Fibroblast of lung (primary cell): Measurements from ENCODE around the gene CDH15. TPM values are rescaled to one million over a fixed set of nuclear protein-coding genes. Genes with fewer than 3 reads are reported as not detected.

Experiments used
- DNase-seq, 2 donors: peaks; one replicate each; pipeline versions ENCODE4 v3.0.0 to v3.0.0-alpha.2; 2010; ENCODE audit warnings: low read depth in 2 of 2
- H2AFZ ChIP-seq: 2 replicates; pipeline ENCODE4 v1.5.1; 2012; ENCODE audit warnings: low read length, control low read depth, inconsistent platforms
- H3K27ac ChIP-seq: 2 replicates; pipeline ENCODE4 v1.5.1; 2011; ENCODE audit warnings: low read length, control low read depth; ENCODE audit not compliant: insufficient read depth
- H3K27me3 ChIP-seq: 2 replicates; pipeline ENCODE4 v1.5.1; 2011; ENCODE audit warnings: mild to moderate bottlenecking, low read length; ENCODE audit not compliant: control insufficient read depth, insufficient read depth
- H3K36me3 ChIP-seq: 2 replicates; pipeline ENCODE4 v1.5.1; 2011; ENCODE audit warnings: low read length; ENCODE audit not compliant: control insufficient read depth, insufficient read depth
- H3K4me1 ChIP-seq: 2 replicates; pipeline ENCODE4 v1.5.1; 2011; ENCODE audit warnings: low read length; ENCODE audit not compliant: control insufficient read depth, insufficient read depth; ENCODE audit errors: extremely low read depth
- H3K4me2 ChIP-seq: 2 replicates; pipeline ENCODE4 v1.5.1; 2011; ENCODE audit warnings: low read length, control low read depth; ENCODE audit not compliant: insufficient read depth; ENCODE audit errors: extremely low read depth
- H3K4me3 ChIP-seq, 4 experiments: fragments of 200-600 bp in 1 of 4; sonication (generic) in 1 of 4; replicated peaks in 1 of 4; 2 replicates each; pipeline ENCODE4 v1.5.1; 2011 to 2016; ENCODE audit warnings: low read length in 4 of 4, low read depth in 3 of 4, mild to moderate bottlenecking in 3 of 4, control low read depth in 2 of 4, inconsistent platforms in 1 of 4, mixed read lengths in 1 of 4; ENCODE audit not compliant: insufficient read depth in 1 of 4; ENCODE audit errors: control extremely low read depth in 1 of 4
- H3K79me2 ChIP-seq: 2 replicates; pipeline ENCODE4 v1.5.1; 2012; ENCODE audit warnings: mild to moderate bottlenecking, low read length, inconsistent platforms; ENCODE audit not compliant: control insufficient read depth, insufficient read depth
- H3K9ac ChIP-seq: 2 replicates; pipeline ENCODE4 v1.5.1; 2011; ENCODE audit warnings: mild to moderate bottlenecking, low read length, control low read depth; ENCODE audit not compliant: insufficient read depth
- H3K9me3 ChIP-seq: 2 replicates; pipeline ENCODE4 v1.5.1; 2012; ENCODE audit warnings: low read depth, low read length; ENCODE audit not compliant: control insufficient read depth, insufficient read depth
- H4K20me1 ChIP-seq: 2 replicates; pipeline ENCODE4 v1.5.1; 2011; ENCODE audit warnings: low read length; ENCODE audit not compliant: control insufficient read depth, insufficient read depth; ENCODE audit errors: extremely low read depth
- EZH2 ChIP-seq: IDR thresholded peaks from 2 replicates; pipeline ENCODE4 v1.5.1; 2012; ENCODE audit warnings: low read length, control low read depth, mild to moderate bottlenecking; ENCODE audit errors: missing control alignments
- polyA plus RNA-seq, 2 donors: library from polyadenylated mRNA; depleted of rRNA in 1 of 2; stranded (reverse) in 1 of 2; unstranded in 1 of 2; fragments of >200 nt; gene quantifications; 2 replicates each; pipeline ENCODE4 v1.2.1, GENCODE V29; 2011 to 2012; ENCODE audit warnings: missing spikeins in 1 of 2
- total RNA-seq: library from RNA; depleted of rRNA; stranded (reverse); fragments of >200 nt; gene quantifications from 2 replicates; pipeline ENCODE4 v1.2.1, GENCODE V29; 2014
- TF ChIP-seq, protein P1 (sequence below), 2 donors: IDR thresholded peaks in 1 of 2; conservative IDR thresholded peaks in 1 of 2; 1 replicate in 1 of 2; 2 replicates in 1 of 2; pipeline ENCODE4 v1.5.1; 2011 to 2012; ENCODE audit warnings: low read length in 2 of 2, control low read depth in 1 of 2, inconsistent platforms in 1 of 2, low read depth in 1 of 2, mild to moderate bottlenecking in 1 of 2

The CDH15 gene
- total and polyA plus RNA-seq, 2 donors (not counting 1 experiment from before 2014, with no cell fraction given) = 0.10 to 0.99 TPM

DNA sequence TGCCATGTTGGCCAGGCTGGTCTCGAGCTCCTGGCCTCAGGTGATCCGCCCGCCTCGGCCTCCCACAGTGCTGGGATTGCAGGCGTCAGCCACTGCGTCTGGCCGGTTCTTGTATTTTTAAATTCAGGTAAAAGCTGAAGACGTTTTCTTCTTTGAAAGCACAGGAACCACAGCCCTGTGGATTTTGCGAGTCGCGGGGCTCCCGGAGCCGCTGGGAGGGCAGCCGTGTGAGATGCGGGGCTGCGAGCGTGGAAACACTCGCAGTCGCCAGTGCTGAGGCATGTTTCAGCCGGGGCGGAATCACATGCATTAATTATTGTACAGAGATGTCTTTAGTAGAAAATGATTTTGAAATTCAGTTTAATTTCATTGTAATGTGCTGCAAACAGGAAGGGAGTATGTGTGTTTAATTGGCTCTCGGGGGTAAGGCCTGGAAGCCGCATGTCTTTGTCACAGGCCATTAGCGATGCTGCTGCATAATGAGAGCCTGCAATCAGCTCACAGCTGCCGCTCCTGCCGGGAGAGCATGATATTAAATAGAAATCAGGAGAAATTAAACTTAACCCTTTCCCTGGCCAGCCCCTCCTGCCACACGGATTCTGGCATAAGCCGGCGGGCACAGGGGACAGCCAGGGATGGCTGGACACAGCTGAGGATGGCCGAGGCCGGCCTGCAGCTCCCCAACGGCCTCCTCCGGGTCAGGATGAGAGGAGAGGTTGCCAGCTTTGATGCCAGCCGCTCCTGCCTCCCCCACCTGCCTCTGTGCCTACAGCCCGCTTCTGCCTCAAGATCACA is 35.4 kb upstream of the CDH15 start:
- H3K27ac ChIP-seq = no peak overlapping the region
- no peak for DNase-seq
- no peaks in the 10 kb centered on the region for H4K20me1 ChIP-seq
- no peak overlapping the region for H3K4me2 ChIP-seq
- peaks cover 7% of the 10 kb centered on the region for H3K36me3 ChIP-seq
- no peaks in the 10 kb centered on the region for H3K9me3 ChIP-seq
- H3K27me3 ChIP-seq = no peaks in the 10 kb centered on the region
- H3K4me1 ChIP-seq = no peaks in the 10 kb centered on the region
- no peak overlapping the region for H3K9ac ChIP-seq
- H2AFZ ChIP-seq = no peak overlapping the region
- no peak overlapping the region for H3K4me3 ChIP-seq
- H3K79me2 ChIP-seq = no peaks in the 10 kb centered on the region
- TF ChIP-seq, protein P1, sequence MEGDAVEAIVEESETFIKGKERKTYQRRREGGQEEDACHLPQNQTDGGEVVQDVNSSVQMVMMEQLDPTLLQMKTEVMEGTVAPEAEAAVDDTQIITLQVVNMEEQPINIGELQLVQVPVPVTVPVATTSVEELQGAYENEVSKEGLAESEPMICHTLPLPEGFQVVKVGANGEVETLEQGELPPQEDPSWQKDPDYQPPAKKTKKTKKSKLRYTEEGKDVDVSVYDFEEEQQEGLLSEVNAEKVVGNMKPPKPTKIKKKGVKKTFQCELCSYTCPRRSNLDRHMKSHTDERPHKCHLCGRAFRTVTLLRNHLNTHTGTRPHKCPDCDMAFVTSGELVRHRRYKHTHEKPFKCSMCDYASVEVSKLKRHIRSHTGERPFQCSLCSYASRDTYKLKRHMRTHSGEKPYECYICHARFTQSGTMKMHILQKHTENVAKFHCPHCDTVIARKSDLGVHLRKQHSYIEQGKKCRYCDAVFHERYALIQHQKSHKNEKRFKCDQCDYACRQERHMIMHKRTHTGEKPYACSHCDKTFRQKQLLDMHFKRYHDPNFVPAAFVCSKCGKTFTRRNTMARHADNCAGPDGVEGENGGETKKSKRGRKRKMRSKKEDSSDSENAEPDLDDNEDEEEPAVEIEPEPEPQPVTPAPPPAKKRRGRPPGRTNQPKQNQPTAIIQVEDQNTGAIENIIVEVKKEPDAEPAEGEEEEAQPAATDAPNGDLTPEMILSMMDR (conservative IDR thresholded peaks at IDR 0.05 in 1 of 2, IDR thresholded peaks at IDR 0.05 in 1 of 2; ENCODE audit: low read depth in 1 of 2, low read length in 2 of 2) = no peak
- TF ChIP-seq EZH2 = no peak

DNA sequence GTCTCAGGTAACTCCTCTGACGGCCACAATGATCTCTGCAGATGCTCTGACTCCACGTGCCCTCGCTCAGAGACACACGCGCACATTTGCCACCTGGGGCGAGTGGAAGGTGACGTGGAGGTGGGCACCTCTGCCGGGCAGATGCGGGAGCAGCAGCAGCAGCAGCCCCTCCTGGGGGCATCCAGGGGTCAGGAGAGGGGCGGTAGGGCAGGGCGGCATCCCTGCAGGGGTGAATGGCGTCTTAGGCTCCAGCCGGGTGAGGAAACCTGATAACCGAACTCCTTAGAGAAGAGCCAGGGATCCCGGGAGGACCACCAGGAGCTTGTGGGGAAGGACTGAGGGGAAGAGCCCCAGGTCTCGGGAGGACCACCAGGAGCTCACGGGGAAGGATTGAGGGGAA is 34.6 kb upstream of the CDH15 start:
- no peak for DNase-seq
- no peak overlapping the region for H3K27ac ChIP-seq
- no peaks in the 10 kb centered on the region for H4K20me1 ChIP-seq
- peaks cover 10% of the 10 kb centered on the region for H3K36me3 ChIP-seq
- no peak overlapping the region for H3K4me3 ChIP-seq
- no peaks in the 10 kb centered on the region for H3K4me1 ChIP-seq
- H3K9ac ChIP-seq = no peak overlapping the region
- TF ChIP-seq, protein P1 (conservative IDR thresholded peaks at IDR 0.05 in 1 of 2, IDR thresholded peaks at IDR 0.05 in 1 of 2; ENCODE audit: low read depth in 1 of 2, low read length in 2 of 2) = no peak
- TF ChIP-seq EZH2 = no peak
- H2AFZ ChIP-seq = no peak overlapping the region
- no peaks in the 10 kb centered on the region for H3K79me2 ChIP-seq
- no peaks in the 10 kb centered on the region for H3K9me3 ChIP-seq
- no peaks in the 10 kb centered on the region for H3K27me3 ChIP-seq
- no peak overlapping the region for H3K4me2 ChIP-seq

DNA sequence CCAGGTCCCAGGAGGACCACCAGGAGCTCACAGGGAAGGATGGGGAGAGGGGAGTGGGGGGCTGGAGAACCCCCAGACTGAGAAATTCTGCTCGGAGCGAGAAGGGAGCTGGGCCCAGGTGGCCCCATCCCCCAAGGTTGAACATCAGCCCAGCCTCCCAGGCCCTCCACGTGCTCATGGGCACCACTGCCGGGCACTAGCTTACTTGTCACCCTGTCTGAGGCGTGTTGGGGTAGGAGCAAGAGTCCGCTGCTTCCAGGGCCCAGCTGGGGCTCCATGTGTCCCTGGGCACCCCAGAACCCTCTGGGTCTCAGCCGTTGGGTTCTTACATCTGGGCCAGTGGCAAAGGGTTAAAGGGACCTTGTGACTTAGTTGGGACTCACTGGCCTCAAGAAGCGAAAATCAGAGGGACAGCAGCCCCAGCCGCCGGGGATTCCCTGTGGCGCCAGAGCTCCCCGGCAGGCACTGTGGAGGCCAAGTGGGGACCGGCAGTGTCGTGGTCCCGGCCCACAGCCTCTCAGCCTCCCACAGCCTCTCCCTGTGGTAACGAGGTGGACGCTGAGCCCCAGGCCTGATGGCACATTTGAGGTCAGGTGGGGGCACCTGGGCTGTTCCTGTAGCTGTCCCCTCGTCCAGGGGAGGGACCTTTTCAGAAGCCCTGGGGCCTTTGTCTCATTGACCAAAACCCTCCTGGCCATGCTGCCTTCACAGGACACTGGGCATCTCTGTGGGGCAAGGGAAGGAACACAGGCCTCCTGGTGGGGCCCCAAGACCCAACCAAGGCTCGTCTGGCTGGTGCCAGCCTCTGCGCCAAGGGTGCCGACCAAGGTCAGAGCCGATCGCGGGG is 33.7 kb upstream of the CDH15 start:
- Histone ChIP-seq H3K79me2 (no peaks in the 10 kb centered on the region), H3K4me3 (no peak overlapping the region), H3K4me1 (no peaks in the 10 kb centered on the region), H3K9me3 (no peaks in the 10 kb centered on the region), H3K4me2 (no peak overlapping the region), H3K27me3 (no peaks in the 10 kb centered on the region), H4K20me1 (no peaks in the 10 kb centered on the region), H2AFZ (no peak overlapping the region), H3K27ac (no peak overlapping the region), H3K9ac (no peak overlapping the region), H3K36me3 (peaks cover 13% of the 10 kb centered on the region)
- no peak for TF ChIP-seq EZH2
- TF ChIP-seq, protein P1 (conservative IDR thresholded peaks at IDR 0.05 in 1 of 2, IDR thresholded peaks at IDR 0.05 in 1 of 2; ENCODE audit: low read depth in 1 of 2, low read length in 2 of 2) = no peak
- no peak for DNase-seq
